HepG2 (cell line): ENCODE results near the gene HS3ST5. TPM values are rescaled to one million over a fixed set of nuclear protein-coding genes. Genes with fewer than 3 reads are reported as not detected.

Experiments used
- AFF4 ChIP-seq: sonication (generic); formaldehyde crosslinking; IDR thresholded peaks from 2 replicates; pipeline ENCODE4 v1.4.0; 2020; ENCODE audit warnings: missing genetic modification reagents
- AKAP8 ChIP-seq: sonication (generic); formaldehyde crosslinking; IDR thresholded peaks from 2 replicates; pipeline ENCODE4 v1.5.1; 2020; ENCODE audit warnings: mild to moderate bottlenecking, missing genetic modification reagents
- HOXA5 ChIP-seq: sonication (generic); formaldehyde crosslinking; IDR thresholded peaks from 2 replicates; pipeline ENCODE4 v1.4.0; 2020; ENCODE audit warnings: missing genetic modification reagents
- MLLT10 ChIP-seq: sonication (generic); formaldehyde crosslinking; IDR thresholded peaks from 2 replicates; pipeline ENCODE4 v1.4.0; 2020; ENCODE audit warnings: missing genetic modification reagents
- MXI1 ChIP-seq: IDR thresholded peaks from 3 replicates; pipeline ENCODE4 v1.6.1; 2012; ENCODE audit warnings: low read depth, low read length, inconsistent platforms, borderline replicate concordance
- PLRG1 ChIP-seq: fragments of 450-650 bp; conservative IDR thresholded peaks from 2 replicates; pipeline ENCODE4 v1.6.1; 2016
- SATB2 ChIP-seq: sonication (generic); formaldehyde crosslinking; IDR thresholded peaks from 2 replicates; pipeline ENCODE4 v1.5.0; 2020; ENCODE audit warnings: missing genetic modification reagents
- SMAD9 ChIP-seq: sonication (generic); formaldehyde crosslinking; IDR thresholded peaks from 2 replicates; pipeline ENCODE4 v1.5.1; 2020; ENCODE audit warnings: mild to moderate bottlenecking, missing genetic modification reagents
- SP5 ChIP-seq: IDR thresholded peaks from 2 replicates; pipeline ENCODE4 v1.6.1; 2016; ENCODE audit warnings: low read depth, borderline replicate concordance
- TARDBP ChIP-seq: sonication (generic); formaldehyde crosslinking; IDR thresholded peaks from 2 replicates; pipeline ENCODE4 v1.8.0; 2022; ENCODE audit warnings: mild to moderate bottlenecking, missing genetic modification reagents
- ZFY ChIP-seq: sonication (generic); formaldehyde crosslinking; IDR thresholded peaks from 2 replicates; pipeline ENCODE4 v1.4.0; 2020; ENCODE audit warnings: missing genetic modification reagents
- ZNF205 ChIP-seq: IDR thresholded peaks from 2 replicates; pipeline ENCODE4 v1.6.1; 2018; ENCODE audit warnings: missing biosample characterization, missing genetic modification reagents
- ZNF224 ChIP-seq: sonication (generic); formaldehyde crosslinking; IDR thresholded peaks from 2 replicates; pipeline ENCODE4 v1.5.0; 2020; ENCODE audit warnings: mild to moderate bottlenecking, missing genetic modification reagents
- ZNF329 ChIP-seq: sonication (generic); formaldehyde crosslinking; IDR thresholded peaks from 2 replicates; pipeline ENCODE4 v1.9.0; 2021; ENCODE audit warnings: low read depth, mild to moderate bottlenecking, missing genetic modification reagents
- ZNF34 ChIP-seq: sonication (generic); formaldehyde crosslinking; IDR thresholded peaks from 2 replicates; pipeline ENCODE4 v1.4.0; 2020; ENCODE audit warnings: mild to moderate bottlenecking, missing genetic modification reagents, borderline replicate concordance
- ZNF652 ChIP-seq: IDR thresholded peaks from 2 replicates; pipeline ENCODE4 v1.6.1; 2016; ENCODE audit warnings: low read depth, borderline replicate concordance
- ZNF766 ChIP-seq: sonication (generic); formaldehyde crosslinking; IDR thresholded peaks from 2 replicates; pipeline ENCODE4 v1.5.0; 2020; ENCODE audit warnings: missing genetic modification reagents, borderline replicate concordance
- ZNF790 ChIP-seq: sonication (generic); formaldehyde crosslinking; IDR thresholded peaks from 2 replicates; pipeline ENCODE4 v1.8.0; 2022; ENCODE audit warnings: missing genetic modification reagents, mild to moderate bottlenecking, borderline replicate concordance
- ZNF83 ChIP-seq: sonication (generic); formaldehyde crosslinking; IDR thresholded peaks from 2 replicates; pipeline ENCODE4 v1.4.0; 2020; ENCODE audit warnings: missing genetic modification reagents, mild to moderate bottlenecking, borderline replicate concordance
- ZNF879 ChIP-seq: sonication (generic); formaldehyde crosslinking; IDR thresholded peaks from 2 replicates; pipeline ENCODE4 v1.8.1; 2023; ENCODE audit warnings: missing genetic modification reagents
- ZSCAN20 ChIP-seq: sonication (generic); formaldehyde crosslinking; IDR thresholded peaks from 2 replicates; pipeline ENCODE4 v1.4.0; 2020; ENCODE audit warnings: missing genetic modification reagents, mild to moderate bottlenecking, borderline replicate concordance
- ZSCAN31 ChIP-seq: sonication (generic); formaldehyde crosslinking; IDR thresholded peaks from 2 replicates; pipeline ENCODE4 v1.5.0; 2020; ENCODE audit warnings: low read depth, mild to moderate bottlenecking, missing genetic modification reagents
- polyA plus RNA-seq, 8 experiments: library from polyadenylated mRNA; depleted of rRNA in 3 of 8; stranded (reverse) in 7 of 8; unstranded in 1 of 8; fragments of >200 nt; fragmentation: Illumina TruSeq in 4 of 8; extraction: Trizol in 4 of 8; gene quantifications; 2 replicates each; pipeline versions ENCODE4 v1.2.1 to v1.2.3, GENCODE V29; 2011 to 2016; ENCODE audit warnings: low read depth in 4 of 8, missing spikeins in 1 of 8, mixed read lengths in 1 of 8; ENCODE audit not compliant: insufficient read depth in 1 of 8
- total RNA-seq, 5 experiments: library from RNA; depleted of rRNA; stranded (reverse); fragments of >200 nt; fragmentation: Illumina TruSeq; extraction: Trizol; gene quantifications; 2 replicates each; pipeline ENCODE4 v1.2.3, GENCODE V29; 2016; ENCODE audit warnings: low read depth in 1 of 5
- TF ChIP-seq, protein P1 (sequence below): sonication (generic); formaldehyde crosslinking; IDR thresholded peaks from 2 replicates; pipeline ENCODE4 v1.5.1; 2020; ENCODE audit warnings: mild to moderate bottlenecking, moderate library complexity, missing genetic modification reagents
- TF ChIP-seq, protein P2 (sequence below): sonication (generic); formaldehyde crosslinking; IDR thresholded peaks from 2 replicates; pipeline ENCODE4 v1.4.0; 2020; ENCODE audit warnings: missing genetic modification reagents, mild to moderate bottlenecking, borderline replicate concordance
- TF ChIP-seq, protein P3 (sequence below): sonication (generic); formaldehyde crosslinking; IDR thresholded peaks from 2 replicates; pipeline ENCODE4 v1.8.0; 2023; ENCODE audit warnings: mild to moderate bottlenecking, missing genetic modification reagents

The HS3ST5 gene
- total and polyA plus RNA-seq, 2 of the 13 experiments (the other 11 are each of a cell fraction or from before 2014, with no cell fraction given): 1.1 to 1.6 TPM

- TF ChIP-seq AFF4 (CRISPR knock-in tag): no peak
- no peak for TF ChIP-seq SATB2 (CRISPR knock-in tag)
- 0 out of 2 replicates have a peak, but pooled peaks have one; percentile 46 for TF ChIP-seq HOXA5 (CRISPR knock-in tag)
- TF ChIP-seq ZNF652 (CRISPR knock-in tag): no peak
- TF ChIP-seq PLRG1: no peak
- no peak for TF ChIP-seq ZNF766 (CRISPR knock-in tag)
- TF ChIP-seq ZNF224: no peak
- TF ChIP-seq, protein P1, sequence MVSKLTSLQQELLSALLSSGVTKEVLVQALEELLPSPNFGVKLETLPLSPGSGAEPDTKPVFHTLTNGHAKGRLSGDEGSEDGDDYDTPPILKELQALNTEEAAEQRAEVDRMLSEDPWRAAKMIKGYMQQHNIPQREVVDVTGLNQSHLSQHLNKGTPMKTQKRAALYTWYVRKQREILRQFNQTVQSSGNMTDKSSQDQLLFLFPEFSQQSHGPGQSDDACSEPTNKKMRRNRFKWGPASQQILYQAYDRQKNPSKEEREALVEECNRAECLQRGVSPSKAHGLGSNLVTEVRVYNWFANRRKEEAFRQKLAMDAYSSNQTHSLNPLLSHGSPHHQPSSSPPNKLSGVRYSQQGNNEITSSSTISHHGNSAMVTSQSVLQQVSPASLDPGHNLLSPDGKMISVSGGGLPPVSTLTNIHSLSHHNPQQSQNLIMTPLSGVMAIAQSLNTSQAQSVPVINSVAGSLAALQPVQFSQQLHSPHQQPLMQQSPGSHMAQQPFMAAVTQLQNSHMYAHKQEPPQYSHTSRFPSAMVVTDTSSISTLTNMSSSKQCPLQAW (CRISPR knock-in tag): no peak
- no peak for TF ChIP-seq AKAP8 (CRISPR knock-in tag)
- no peak for TF ChIP-seq ZNF34
- TF ChIP-seq SP5 (CRISPR knock-in tag): no peak
- TF ChIP-seq TARDBP (CRISPR knock-in tag): no peak
- TF ChIP-seq ZNF790 (CRISPR knock-in tag): no peak
- no peak for TF ChIP-seq ZNF205 (CRISPR knock-in tag)
- TF ChIP-seq SMAD9 (CRISPR knock-in tag): no peak
- no peak for TF ChIP-seq ZFY (CRISPR knock-in tag)
- no peak for TF ChIP-seq ZSCAN20 (CRISPR knock-in tag)
- no peak for TF ChIP-seq MXI1
- no peak for TF ChIP-seq ZNF329 (CRISPR knock-in tag)
- TF ChIP-seq ZNF83 (CRISPR knock-in tag): no peak
- TF ChIP-seq, protein P2, sequence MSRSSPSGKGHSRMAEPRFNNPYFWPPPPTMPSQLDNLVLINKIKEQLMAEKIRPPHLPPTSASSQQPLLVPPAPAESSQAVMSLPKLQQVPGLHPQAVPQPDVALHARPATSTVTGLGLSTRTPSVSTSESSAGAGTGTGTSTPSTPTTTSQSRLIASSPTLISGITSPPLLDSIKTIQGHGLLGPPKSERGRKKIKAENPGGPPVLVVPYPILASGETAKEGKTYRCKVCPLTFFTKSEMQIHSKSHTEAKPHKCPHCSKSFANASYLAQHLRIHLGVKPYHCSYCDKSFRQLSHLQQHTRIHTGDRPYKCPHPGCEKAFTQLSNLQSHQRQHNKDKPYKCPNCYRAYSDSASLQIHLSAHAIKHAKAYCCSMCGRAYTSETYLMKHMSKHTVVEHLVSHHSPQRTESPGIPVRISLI: no peak
- TF ChIP-seq, protein P3, sequence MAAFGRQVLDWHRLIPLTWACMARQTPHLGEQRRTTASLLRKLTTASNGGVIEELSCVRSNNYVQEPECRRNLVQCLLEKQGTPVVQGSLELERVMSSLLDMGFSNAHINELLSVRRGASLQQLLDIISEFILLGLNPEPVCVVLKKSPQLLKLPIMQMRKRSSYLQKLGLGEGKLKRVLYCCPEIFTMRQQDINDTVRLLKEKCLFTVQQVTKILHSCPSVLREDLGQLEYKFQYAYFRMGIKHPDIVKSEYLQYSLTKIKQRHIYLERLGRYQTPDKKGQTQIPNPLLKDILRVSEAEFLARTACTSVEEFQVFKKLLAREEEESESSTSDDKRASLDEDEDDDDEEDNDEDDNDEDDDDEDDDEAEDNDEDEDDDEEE (CRISPR knock-in tag): no peak
- TF ChIP-seq ZSCAN31 (CRISPR knock-in tag): no peak
- no peak for TF ChIP-seq MLLT10 (CRISPR knock-in tag)
- TF ChIP-seq ZNF879 (CRISPR knock-in tag): no peak
Measured at GRCh38 chr6:114301596-114302219, 41.1 kb downstream of the HS3ST5 start (continued).
